WI38 (cell line): Measurements from ENCODE around the gene TFR2.
"Not testable (repeated sequence)": the region's sequence is repeated elsewhere in the genome, so short reads cannot be mapped to it uniquely, and the experiment has no call there.

Experiments used
- H3K4me3 ChIP-seq: 2 replicates; pipeline ENCODE4 v1.5.1; 2011; ENCODE audit warnings: low read depth, mild to moderate bottlenecking, control low read depth, low read length
- CTCF ChIP-seq: IDR thresholded peaks from 2 replicates; pipeline ENCODE4 v1.5.1; 2012; ENCODE audit warnings: low read depth, mild to moderate bottlenecking, control low read depth, low read length

TFR2 gene

DNA sequence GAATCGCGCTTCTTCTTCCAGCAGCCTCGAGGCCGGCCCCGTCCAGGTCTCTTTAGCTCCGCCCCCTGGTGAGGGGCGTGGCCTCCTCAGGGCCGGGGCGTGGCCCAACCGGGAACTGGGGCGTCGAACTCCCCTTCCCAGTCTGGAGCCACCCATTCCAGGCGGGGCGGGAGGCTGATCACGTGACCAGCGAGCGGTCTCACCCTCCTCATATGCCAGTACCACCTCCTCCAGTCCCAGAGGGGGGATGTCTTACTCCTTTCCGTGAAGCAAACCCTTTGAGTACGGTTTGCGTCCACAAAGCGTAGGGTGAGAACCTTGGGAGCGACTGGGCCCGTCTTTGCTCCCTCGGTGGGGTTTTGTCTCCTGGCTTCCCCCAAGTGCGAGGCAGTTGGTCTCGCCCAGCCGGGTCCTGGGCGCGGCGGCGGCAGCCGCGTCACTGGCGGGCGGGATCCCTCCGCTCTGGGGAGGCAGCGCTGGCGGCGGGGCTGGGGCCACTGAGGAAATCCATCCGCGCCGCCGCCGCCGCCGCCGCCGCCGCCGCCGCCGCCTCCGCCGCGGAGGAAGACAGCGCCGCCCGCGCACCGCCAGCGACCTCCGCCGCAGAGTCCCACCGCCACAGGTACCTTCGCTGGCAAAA is 32.1 kb upstream of the TFR2 start, which contains the start of gene GNB2:
Gene GNB2, plus strand, starts transcription at position 439 of the 640 bp plus-strand sequence. CDS start 2,526 bp downstream, outside the sequence.
- TF ChIP-seq CTCF = no peak
- H3K4me3 ChIP-seq = peak within 1 kb of the TSS; percentile 95

DNA sequence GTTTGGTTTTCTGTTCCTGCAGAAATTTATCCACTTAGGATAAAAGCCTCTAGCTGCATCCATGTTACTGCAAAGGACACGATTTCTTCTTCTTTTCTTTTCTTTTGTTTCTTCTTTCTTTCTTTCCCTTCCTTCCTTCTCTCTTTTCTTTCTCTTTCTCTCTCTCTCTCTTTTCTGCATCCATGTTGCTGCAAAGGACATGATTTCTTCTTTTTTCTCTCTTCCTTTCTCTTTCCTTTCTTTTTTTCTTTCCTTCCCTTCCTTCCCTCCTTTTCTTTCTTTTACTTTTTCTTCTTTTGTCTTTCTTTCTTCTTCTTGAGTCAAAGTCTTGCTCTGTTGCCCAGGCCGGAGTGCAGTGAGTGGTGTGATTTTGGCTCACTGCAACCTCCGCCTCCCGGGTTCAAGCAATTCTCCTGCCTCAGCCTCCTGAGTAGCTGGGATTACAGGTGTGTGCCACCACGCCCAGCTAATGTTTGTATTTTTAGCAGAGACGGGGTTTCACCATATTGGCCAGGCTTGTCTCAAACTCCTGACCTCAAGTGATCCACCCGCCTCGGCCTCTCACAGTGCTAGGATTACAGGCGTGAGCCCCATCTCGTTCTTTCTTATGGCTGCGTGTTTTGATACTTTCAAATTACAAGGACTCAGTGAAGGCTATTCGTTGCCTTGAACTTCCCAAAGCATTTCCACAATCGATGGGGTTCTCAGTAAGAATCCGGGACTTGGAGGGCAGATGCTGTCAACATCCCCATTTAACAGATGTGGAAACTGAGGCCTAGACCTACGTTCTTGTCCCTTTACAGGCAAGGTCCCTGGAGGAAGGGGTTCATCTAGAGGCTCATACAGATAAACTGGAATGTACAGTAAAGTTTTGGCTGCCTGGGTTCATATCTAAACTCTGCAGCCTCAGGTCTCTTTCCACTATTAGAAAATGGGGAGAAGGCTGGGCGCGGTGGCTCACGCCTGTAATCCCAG is 30.3 kb upstream of the TFR2 start:
- no peak for TF ChIP-seq CTCF

GRCh38 chr7:100670074-100670473 is 28.7 kb upstream of the TFR2 start:
- TF ChIP-seq CTCF = no peak
- H3K4me3 ChIP-seq = no peak overlapping the region

More for the DNA sequence above, 30.3 kb upstream of the TFR2 start:
- H3K4me3 ChIP-seq = no peak overlapping the region

- H3K4me3 ChIP-seq = not testable (repeated sequence)
These were observed 27.8 kb upstream of the TFR2 start for GRCh38 chr7:100669106-100669505.

DNA sequence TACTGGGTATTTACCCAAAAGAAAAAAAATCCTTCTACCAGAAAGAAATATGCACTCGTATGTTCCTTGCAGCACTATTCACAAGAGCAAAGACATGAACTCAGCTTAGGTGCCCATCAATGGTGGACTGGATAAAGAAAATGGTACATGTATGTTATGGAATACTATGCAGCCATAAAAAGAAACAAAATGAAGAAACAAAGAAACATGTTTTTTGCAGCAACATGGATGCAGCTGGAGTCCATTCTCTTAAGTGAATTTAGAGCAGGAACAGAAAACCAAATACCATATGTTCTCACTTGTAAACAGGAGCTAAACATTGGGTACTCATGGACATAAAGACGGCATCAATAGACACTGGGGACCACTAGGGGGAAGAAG is 26.7 kb upstream of the TFR2 start:
- no peak overlapping the region for H3K4me3 ChIP-seq
- no peak for TF ChIP-seq CTCF

DNA sequence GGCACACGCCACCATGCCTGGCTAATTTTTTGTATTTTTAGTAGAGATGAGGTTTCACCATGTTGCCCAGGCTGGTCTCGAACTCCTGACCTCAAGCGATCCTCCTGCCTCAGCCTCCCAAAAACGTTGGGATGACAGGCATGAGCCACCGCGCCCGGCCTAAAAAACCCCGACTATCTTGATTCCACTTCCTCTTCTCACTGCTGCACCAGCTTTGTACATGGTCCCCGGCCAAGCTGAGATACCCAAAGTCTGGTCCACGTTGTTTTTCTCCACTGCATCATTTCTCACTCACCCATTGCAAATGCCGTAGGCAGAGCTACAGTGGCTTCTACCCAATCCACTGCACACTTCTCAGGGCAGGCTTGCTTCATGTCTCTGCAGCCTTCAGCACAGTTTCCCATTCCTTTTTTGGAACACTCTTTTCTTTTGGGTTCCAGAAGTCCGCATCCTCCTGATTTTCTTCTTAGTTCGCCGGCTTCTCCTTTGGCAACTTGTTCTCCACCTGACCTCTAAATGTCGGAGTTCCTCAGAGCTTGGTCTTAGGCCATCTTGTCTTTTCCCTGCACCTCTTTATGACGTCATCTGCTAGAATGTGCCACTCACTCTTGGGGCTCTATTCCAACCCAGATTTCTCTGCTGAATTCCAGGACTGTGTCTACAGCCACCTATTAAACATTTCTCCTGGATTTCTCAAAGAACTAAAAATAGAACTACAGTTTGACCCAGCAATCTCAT is 26.1 kb upstream of the TFR2 start:
- TF ChIP-seq CTCF = no peak
- no peak overlapping the region for H3K4me3 ChIP-seq

DNA sequence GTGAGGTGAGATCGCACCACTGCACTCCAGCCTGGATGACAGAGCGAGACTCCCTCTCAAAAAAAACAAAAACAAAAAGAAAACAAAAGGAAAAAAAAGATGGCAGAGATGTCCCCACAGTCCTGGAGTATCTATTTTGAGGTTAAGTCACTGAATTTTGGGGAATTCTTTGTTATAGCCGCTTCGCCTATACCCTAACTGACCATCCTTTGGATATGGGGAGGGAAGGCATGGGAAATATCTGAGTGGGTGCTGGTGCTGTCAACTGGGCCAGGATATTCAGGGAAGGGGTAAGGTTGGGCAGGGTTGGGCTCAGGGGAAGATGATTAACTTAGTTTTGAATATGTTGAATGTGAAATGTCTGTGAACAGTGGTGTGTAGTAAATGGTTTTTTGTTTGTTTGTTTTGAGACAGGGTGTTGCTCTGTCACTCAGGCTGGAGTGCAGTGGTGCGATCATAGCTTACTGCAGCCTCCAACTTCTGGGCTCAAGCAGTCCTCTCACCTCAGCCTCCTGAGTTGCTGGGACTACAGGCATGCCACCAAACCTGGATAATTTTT is 23.9 kb upstream of the TFR2 start:
- no peak for TF ChIP-seq CTCF
- H3K4me3 ChIP-seq = no peak overlapping the region

GRCh38 chr7:100662194-100662776 is 20.9 kb upstream of the TFR2 start:
- H3K4me3 ChIP-seq = not testable (repeated sequence)
